HG03060 (cell line): ENCODE measurements around the gene UNC93A.
"Not testable (repeated sequence)": the region's sequence is repeated elsewhere in the genome, so short reads cannot be mapped to it uniquely, and the experiment has no call there.

Experiments
- ATAC-seq: cut with Tn5 transposase; IDR thresholded peaks from one replicate; pipeline ENCODE4 v1.9.1; 2021; ENCODE audit warnings: low read depth, moderate number of reproducible peaks; ENCODE audit not compliant: unreplicated experiment

Gene UNC93A

DNA sequence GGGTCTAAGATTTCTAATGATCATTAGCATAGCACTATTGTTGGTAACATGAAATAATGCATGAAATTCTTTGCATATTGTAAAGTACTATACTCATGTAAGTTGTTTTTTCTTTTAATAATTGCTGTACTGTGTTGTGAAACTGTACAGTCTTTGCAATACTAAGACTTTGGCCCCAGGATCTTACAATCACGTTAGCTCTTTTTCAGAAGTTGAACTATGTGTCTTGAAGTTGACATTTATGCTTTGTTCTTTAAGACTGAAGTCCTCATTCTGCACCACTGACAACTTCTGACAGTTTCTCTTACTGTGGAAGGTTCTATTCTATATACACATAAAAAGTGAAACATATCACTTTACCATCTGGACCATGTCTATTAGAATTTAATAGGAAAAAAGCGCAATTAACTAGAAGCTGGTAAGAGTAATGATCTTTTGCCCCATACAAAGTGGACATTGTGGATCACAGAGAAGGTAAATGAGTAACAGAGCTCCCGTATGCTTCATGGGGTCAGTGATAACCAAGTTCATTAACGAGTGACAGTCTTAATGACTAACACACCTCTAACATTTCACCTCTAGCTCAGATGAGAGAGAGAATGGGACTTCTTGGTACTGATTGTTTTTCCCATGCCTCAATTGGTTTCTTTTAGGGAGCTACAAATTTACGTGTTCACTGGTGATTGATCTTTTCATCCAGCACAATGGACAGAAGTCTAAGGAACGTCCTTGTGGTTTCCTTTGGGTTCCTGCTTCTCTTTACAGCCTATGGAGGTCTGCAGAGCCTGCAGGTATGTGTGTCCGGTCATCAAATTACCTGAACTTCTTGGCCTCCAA lies at the start of gene UNC93A:
Gene UNC93A (plus strand): TSS at position 530 of the 837 bp plus-strand sequence. CDS start 175 bp downstream, at position 705.
- ATAC-seq, result no peak

DNA sequence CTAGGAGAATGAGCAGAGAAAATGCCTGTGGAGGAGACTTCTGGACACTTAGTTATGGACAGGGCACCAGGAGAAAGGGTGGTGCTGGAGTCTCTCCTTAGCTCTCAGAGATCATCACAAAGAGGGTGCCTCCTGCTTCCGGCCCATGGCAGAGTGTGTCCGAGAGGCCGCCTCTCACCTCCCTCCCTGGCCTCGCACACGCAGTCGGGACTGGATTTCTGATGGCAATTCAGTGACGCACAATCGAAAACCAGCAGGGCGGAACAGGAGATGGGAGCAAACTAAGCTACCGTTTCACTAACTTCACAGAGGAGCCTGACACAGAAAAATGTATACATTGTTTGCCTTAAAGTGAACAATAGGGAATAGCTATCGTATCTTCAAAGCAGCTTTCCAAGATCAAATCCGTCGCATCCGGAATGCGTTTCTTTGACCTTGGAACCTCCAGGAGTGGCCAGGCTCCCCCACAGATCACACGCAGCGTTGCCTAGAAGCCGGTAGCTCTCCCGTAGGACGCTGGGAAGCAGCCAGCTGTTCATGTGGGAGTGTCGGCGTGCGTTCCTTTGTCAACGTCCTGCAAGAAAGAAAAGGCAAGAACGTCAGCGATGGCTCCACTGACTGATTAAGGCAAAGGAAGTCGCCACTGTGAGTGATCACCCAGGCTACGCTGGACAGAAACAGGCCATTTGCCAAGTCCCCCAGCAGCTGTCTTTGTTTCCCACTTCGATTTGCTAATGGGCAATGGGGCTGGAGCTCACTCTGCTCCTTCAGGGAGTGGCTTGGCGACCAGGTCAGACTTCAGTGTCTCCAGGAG lies 49.6 kb upstream of the UNC93A start:
- not testable (repeated sequence) for ATAC-seq

DNA sequence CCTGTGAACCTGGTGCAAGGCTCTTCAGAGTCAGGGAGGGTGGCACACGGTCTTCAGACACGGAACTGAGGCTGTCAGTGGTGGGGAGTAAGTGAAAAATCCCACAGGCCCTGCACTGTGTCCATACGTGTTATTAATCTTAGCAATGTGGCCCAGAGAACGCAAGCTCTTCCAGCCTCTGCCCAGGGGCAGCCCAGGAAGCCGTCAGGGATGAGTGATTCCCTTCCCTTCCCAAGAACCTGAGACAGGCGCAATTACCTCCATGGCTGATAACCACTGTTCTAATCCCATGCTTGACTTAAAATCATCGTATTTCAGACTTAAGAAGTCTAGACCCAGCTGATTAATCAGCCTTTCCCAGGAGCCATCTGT lies 49.0 kb upstream of the UNC93A start:
- ATAC-seq, result not testable (repeated sequence)

DNA sequence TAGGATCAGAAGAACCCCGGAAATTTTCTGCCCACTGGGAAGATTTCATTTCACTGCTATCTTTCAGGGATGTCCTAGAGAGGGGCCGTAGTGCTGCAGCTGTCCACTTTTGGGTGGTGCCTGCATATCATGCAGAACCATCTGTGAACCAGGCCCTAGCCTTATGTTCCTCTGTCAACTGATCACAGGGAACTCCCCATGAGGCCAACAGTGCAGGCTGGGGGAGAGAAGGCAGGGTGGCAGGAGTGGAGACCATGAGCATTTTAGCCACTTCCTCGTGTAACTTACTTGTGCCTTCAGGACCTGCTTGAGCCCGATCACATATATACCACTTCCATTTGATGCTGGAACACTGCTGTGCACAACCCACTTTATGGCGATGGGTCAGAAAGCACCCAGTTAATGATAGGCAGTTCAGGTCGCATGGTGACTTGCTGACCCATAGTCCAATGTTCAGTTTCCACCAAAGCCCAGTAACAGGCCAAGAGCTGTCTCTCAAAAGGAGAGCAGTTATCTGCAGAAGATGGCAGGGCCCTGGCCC lies 48.5 kb upstream of the UNC93A start:
- not testable (repeated sequence) for ATAC-seq

DNA sequence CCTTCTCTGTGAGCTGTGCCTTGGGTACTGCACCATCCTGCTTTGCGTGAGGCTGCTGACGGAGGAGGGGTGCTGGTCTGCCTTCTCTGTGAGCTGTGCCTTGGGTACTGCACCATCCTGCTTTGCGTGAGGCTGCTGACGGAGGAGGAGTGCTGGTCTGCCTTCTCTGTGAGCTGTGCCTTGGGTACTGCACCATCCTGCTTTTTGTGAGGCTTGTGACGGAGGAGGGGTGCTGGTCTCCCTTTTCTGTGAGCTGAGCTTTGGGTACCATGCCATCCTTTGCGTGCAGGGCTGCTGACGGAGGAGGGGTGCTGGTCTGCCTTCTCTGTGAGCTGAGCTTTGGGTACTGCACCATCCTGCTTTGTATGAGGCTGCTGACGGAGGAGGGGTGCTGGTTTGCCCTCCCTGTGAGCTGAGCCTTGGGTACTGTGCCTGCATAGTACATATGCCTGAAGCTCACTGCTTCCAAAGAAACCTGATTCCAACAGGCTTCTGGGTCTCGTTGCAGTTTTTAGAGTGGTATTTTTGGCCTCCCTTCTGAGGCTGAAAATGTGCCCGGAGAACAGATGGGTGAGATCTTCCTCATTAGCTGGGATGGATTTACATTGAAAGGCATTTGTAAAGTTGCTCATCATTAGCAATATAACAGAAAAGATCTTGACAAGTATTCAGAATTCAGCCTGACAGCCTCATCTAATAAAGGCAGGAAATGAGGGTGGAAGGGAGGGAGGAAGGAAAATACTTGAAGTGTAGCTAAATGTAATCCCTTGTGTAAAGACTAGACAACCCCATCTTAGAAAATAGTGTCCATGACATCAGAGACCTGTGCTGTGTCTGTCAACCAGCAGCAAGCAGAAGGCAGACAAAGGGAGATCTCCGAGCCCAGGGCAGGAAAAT lies 46.8 kb upstream of the UNC93A start:
- no peak for ATAC-seq

DNA sequence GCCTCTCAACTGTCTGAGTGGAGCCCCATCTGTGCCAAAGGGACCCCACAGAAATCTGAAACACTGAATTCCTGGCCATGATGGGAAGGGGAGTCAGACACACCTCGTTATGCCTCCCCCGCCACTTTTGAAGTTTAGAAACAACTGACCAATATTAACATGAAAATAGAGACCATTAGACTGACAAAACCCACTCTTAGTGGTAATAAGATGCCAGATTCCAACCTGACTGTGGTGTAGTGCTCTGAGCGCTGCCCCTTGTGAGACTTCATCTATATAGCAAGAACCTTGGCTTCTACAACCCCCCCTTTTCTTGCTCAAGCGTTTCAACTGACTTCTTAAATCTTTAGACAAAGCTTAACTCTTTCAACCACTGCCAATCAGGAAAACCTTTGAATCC lies 46.1 kb upstream of the UNC93A start:
- no peak for ATAC-seq

DNA sequence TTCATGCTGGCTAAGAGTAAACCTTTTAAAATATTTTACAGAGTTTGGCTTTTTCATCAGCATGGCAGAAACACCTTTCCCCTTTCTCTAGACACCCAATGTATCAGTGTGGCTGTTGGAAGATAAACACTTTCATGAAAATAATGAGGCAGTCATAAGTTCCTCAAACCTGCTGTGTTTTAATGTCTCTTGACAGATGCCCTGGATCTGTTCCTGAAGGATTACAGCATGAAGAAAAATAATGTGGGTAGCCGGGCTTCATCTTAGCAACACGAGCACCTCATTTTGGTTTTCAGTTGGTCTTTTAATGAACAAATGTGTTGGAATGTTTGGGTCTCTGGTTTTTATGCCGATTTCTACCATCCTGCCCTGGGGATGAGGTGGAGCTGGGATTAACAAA lies 45.5 kb upstream of the UNC93A start:
- no peak for ATAC-seq

DNA sequence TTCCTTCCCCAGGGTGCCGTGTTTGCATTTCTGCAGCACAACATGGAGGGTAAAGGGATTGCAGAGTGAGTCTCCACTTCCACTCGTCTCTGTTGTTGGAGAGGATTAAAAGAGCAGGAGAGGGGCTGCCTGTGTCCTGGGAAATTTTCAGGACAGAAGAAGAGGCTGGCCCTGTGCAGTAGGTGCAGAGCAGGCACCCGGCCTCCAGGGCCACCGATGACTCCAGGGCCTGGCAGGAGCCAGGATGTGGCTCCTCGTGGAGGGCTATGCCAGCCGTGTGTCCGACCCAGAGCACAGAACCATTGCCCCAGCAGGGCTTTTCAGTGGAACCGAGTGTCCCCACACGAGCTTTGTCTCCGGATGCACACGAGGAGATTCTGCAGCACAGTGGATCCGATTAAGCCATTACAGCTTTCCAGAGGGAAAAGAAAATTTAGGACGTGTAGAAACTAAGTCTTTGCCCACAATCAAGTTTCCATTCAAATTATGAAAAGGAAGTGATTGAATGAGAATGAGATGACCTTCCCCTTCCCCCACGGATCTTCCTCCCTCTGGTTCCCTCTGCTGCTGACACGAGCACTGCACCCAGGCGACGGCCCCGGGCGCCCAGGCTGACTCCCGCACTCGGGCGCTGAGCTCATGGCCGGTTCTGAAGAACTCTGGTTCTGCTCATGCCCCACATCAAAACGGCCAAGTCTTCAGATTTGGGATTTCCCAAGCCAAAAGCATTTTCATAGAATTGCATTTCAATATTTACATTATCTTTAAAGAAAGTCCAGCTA lies 43.1 kb upstream of the UNC93A start:
- no peak for ATAC-seq

DNA sequence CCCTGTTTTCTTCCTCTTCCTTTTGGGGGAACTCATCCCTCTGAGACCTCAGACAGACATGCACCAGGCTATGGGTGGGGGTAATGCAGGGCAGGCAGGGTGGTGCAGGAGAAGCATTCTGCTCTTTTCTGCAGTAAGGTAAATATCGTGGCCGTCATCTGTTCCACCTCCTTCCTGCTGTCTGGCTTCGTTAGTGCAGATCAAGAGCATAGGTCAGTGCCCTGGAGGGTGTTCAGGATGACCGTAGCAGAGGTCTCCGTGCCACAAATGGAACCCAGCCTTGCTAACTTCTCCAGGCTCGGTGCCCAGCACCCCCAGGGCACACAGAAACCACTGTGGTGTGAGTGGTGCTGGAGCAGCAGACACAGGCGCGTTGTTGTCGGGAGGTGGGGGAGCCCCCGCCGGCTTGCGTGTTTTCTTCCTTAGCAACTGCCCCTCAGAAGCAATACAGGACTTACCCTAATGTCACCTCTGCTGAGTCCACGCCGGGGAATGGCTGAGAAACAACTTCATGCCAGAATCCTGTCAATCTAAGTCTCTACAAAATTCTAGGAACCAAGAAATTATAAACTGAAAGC lies 42.1 kb upstream of the UNC93A start:
- ATAC-seq, result not testable (repeated sequence)

DNA sequence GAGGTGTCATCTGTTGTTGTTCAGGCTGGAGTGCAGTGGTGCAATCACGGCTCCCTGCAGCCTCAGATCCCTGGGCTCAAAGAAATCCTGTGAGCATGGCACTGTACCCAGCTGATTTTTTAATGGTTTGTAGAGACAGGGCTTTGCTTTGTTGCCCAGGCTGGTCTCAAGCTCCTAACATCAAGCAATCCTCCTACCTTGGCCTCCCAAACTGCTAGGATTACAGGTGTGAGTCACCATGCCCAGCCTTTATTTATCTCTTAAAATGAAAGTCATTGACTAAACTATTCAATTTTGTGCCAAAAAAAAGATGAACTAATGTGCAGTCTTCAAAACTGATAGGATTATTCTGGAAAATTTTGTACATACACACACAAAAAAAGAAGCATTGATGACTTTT lies 38.8 kb upstream of the UNC93A start:
- no peak for ATAC-seq

DNA sequence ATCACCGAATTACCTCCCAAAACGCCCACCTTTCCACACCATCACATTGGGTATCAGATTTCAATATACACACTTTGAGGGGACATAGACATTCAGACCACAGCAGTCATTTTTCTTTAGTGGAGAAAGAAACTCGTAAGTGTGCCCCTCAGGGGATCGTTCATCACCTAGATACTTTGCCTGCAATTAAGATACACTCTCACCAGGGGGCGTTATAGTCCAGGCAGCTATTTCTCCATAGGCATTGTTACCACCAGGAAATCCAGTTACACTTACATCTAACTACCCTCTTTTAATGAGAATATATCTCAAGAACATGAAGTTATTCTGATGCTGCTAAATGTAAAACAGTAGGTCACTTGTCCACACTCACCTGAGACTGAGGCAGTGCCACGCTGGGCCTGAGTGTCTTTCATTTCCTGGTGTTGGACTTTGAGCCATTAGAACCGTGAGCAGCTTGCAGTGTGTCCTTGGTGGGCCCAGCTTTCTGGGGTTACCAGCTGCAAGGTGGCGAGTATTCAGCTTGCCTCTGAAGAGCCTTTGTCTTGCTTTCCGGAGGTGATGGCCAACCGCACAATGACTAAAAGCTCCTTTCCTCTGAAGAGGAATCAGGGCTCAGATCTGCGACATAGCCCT lies 35.1 kb upstream of the UNC93A start:
- ATAC-seq, result no peak

DNA sequence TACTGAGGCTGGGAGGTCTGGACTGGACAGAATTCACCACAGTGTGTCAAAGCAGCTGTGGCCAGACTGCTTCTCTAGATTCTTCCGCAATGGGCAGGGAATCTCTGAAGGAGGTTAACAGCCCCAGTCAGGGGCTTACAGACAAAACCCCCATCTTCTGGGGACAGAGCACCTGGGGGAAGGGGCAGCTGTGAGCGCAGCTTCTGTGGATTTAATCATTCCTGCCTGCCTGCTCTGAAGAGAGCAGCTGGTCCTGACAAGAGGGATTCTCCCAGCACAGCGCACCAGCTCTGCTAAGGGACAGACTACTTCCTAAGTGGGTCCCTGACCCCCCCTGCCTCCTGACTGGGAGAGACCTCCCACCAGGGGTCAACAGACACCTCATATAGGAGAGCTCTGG lies 32.5 kb upstream of the UNC93A start:
- no peak for ATAC-seq

DNA sequence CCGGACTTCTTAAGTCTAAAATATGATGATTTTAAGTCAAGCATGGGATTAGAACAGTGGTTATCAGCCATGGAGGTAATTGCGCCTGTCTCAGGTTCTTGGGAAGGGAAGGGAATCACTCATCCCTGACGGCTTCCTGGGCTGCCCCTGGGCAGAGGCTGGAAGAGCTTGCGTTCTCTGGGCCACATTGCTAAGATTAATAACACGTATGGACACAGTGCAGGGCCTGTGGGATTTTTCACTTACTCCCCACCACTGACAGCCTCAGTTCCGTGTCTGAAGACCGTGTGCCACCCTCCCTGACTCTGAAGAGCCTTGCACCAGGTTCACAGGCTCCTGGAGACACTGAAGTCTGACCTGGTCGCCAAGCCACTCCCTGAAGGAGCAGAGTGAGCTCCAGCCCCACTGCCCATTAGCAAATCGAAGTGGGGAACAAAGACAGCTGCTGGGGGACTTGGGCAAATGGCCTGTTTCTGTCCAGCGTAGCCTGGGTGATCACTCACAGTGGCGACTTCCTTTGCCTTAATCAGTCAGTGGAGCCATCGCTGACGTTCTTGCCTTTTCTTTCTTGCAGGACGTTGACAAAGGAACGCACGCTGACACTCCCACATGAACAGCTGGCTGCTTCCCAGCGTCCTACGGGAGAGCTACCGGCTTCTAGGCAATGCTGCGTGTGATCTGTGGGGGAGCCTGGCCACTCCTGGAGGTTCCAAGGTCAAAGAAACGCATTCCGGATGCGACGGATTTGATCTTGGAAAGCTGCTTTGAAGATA lies 24.9 kb upstream of the UNC93A start:
- ATAC-seq, result not testable (repeated sequence)

DNA sequence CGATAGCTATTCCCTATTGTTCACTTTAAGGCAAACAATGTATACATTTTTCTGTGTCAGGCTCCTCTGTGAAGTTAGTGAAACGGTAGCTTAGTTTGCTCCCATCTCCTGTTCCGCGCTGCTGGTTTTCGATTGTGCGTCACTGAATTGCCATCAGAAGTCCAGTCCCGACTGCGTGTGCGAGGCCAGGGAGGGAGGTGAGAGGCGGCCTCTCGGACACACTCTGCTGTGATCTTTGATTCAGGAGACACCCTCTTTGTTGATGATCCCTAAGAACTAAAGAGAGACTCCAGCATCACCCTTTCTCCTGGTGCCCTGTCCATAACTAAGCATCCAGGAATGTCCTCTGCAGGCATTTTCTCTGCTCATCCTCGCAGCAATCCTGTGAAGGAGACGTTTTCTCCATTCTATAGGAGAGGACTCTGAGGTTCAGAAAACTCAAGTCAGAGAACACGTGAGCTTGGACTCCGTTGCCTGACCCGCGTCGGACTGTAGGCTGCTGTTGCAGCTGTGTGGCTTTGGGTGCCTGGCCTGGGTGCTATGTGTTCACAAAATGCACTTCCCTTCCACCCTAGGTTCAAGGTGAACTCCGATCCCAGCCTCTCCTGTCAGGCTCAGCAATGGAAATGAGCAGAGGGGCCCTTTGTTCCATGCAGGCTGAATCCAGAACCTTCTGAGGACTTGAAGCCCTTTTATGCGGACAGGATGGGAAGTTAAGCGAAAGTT lies 24.1 kb upstream of the UNC93A start:
- no peak for ATAC-seq

DNA sequence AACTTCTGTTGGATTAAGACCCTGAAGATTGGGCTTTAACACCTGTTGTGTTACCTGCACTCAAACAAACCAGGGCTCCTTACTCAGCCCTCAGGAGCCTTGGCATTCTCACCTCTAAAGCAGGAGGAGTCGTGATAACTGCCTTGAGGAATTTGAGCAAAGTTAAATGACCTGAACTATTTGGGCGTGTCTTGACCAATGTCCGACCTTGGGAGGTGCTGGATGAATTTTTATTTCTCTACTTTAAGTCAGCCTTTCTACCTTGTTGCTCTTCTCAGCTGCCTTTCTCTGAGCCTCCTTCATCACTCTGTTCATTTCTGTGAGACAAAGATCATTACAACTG lies 23.6 kb upstream of the UNC93A start:
- ATAC-seq, result not testable (repeated sequence)

DNA sequence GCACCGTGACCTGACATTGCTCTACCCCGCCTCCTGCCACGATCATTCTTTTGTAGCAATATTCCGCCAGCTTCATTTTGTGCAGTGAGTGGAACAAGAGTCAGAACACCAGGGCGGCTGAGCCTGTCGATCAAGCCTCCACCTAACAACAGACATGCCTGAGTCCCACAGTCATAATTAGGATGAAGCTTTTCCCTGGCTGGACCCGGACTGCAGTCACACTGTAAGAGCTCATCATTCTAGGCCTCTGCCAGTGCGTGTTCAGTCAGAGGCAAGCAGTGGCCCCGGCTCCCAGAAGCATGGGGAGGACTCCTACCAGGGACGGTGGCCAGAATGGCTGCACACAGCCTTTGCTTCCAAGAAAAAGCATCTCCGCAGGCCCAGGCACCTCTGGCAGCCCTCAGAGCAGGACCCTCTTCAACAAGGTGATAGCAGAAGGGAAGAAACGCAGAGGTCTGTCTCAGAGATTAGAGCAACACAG lies 23.2 kb upstream of the UNC93A start:
- ATAC-seq, result no peak

DNA sequence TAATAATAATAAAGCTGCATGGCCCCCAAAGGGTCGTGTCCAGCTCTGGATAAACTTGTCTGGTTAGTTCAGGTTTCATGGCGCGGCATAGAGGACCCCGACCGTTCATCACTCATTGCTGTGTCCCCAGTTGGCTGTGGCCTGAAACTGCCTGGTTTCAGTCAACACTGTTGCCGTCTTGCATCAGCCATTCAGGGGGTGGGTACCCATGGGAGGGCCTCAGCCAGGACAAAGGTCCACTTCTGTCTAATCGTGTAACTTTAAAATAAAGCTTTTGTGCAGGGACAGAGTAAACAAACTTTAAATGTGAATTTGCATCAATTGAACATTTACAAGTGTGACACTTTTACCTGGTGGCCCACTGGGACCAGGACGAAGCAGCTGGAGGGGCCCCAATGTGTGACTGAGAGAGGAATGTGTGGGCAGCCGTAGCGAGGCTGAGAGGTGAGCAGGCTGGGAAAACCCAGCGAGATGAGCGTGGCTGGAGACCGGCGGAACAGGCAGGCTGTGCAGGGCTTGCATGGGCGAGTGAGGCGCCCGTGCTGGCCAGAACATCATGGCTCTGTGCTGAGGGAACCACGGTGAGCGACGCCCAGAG lies 22.3 kb upstream of the UNC93A start:
- ATAC-seq, result no peak
